Tongue (tissue), 2 donors: Measurements from ENCODE around the gene TNFRSF18. TPM values are rescaled to one million over a fixed set of nuclear protein-coding genes. Genes with fewer than 3 reads are reported as not detected.

Source experiments
- DNase-seq: peaks from one replicate; pipeline ENCODE4 v3.0.0-alpha.2; 2015
- total RNA-seq: library from RNA; depleted of rRNA; stranded (reverse); fragments of >200 nt; gene quantifications from one replicate; pipeline ENCODE4 v1.2.3, GENCODE V29; 2014

Gene TNFRSF18
- total RNA-seq, 1 donor from 2014 or later: 3.0 TPM

DNA sequence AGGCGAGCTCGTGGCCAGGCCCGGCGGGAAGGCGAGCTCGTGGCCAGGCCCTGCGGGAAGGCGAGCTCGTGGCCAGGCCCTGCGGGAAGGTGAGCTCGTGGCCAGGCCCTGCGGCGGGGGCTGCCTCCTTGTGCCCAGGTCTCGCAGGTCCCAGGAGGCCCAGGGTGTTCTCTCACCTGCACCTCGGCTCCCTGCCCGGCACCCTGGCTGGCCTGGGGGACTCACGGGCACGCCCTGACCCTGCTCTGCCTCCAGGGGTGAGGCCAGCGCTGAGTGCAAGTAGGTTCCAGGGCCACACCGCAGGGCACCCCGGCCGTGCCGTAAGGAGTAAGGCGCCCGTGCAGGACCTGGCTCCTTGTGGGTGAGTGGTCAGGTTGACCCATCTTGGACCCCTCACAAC, 21.0 kb upstream of the TNFRSF18 start:
- DNase-seq: no peak

DNA sequence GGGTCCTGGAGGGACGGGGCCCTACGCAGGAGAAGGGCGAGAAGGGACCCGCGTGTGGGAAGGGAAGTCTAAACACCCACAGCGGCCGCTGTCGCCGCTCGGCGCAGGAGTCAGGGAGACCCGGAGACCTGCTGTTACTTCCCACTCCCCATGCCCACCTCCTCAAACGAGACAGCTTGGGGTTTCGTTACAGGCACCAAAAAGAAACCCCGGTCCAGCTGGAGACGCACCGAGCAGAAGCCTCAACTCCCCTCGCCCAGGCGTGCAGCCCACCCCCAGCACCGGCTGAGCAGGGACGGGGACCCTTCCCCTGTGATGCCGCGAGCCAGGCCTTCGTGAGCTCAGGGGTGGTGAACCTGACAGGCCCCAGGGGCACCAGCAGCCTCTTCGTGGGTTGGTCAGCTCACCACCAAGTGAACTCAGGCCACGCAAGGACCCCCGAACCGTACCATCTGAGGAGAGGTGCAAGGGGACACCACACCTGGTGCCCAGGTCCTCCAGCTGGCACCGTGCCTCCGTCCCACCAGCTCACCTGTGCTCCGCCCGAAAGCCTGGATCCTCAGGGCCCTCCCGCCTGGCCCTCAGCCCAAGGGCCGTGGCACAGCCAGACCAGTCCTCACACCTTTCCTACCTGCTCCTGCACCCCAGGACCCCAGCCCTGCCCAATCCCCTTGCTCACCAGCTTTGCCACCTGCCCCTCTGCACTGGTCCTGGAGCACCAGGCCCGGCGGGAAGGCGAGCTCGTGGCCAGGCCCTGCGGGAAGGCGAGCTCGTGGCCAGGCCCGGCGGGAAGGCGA, 20.4 kb upstream of the TNFRSF18 start:
- DNase-seq: no peak

DNA sequence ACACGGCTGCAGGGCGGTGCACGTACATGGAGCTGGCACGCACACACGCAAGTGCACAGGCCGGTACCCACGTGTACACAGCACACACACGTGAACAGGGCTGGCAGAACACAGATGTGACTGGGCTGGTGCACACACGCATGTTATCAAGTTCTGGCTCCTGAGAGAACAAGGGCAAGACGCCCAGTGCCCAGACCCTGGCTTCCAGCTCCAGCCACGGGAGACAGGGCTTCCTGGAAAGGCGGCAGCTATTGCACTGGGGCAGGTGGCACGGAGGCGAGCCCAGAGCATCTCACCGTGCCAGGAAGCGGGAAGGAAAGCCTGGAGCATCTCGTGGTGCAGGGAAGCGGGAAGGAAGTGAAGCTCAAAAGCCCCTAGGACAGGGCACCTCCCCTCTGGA, 19.5 kb upstream of the TNFRSF18 start:
- no peak for DNase-seq

GRCh38 chr1:1225238-1225845, 18.9 kb upstream of the TNFRSF18 start:
- DNase-seq: no peak

GRCh38 chr1:1223891-1224290, 17.5 kb upstream of the TNFRSF18 start:
- DNase-seq: no peak

DNA sequence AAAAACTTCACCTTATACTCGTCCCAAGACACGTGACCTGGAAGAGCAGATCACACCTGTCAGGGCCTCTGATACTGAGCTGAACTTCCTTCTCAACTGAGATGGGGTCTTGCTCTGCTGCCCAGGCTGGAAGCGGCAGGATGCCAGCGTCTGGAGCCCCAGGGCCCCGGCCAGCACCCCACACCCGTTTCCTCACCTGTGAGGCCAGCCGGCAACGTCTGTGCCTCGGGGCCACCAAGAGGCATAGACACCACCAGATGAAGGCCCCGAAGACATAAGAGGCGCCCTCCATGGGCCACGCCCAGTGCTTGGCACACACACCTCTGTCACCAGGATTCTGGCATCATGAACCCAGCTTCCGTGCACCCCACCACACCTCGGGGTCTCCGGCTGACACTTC, 16.9 kb upstream of the TNFRSF18 start:
- no peak for DNase-seq

- no peak for DNase-seq
Measured at GRCh38 chr1:1222575-1223225, 16.3 kb upstream of the TNFRSF18 start.

- no peak for DNase-seq
Measured at GRCh38 chr1:1221887-1222574, 15.6 kb upstream of the TNFRSF18 start.

GRCh38 chr1:1220197-1220596, 13.8 kb upstream of the TNFRSF18 start:
- DNase-seq: no peak

- no peak for DNase-seq
Measured at GRCh38 chr1:1219341-1219740, 12.9 kb upstream of the TNFRSF18 start.

DNA sequence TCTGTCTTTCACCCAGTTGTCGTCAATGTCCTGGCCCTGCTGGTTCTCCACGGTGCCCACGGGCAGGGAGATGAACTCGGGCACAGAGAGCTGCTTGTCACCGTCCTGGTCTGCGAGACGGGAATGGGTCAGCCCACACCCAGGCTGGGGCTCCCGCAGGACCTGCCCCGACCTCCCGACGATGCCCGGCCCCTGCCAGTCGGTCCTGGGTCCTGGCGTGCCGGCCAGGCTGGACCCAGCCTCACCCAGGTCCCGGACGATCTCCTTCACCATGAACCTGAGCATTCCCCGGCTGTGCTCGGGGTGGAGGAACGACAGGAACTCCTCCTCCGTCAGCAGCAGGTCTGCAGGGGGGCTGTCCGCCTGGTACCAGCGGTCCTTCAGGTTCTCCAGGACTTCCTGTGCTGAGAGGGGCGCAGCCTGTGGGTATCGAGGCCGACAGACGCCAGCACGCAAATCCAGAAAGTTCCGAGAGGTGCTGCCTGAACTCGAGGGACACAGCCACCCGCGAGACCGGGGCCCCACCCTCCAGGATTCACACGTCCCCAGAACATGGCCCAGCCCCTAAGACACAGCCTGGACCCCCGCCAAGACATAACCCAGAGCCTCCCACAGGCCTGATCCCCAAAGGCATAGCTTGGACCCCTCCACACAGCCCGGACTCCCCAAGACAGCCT, 12.3 kb upstream of the TNFRSF18 start:
- DNase-seq: no peak

DNA sequence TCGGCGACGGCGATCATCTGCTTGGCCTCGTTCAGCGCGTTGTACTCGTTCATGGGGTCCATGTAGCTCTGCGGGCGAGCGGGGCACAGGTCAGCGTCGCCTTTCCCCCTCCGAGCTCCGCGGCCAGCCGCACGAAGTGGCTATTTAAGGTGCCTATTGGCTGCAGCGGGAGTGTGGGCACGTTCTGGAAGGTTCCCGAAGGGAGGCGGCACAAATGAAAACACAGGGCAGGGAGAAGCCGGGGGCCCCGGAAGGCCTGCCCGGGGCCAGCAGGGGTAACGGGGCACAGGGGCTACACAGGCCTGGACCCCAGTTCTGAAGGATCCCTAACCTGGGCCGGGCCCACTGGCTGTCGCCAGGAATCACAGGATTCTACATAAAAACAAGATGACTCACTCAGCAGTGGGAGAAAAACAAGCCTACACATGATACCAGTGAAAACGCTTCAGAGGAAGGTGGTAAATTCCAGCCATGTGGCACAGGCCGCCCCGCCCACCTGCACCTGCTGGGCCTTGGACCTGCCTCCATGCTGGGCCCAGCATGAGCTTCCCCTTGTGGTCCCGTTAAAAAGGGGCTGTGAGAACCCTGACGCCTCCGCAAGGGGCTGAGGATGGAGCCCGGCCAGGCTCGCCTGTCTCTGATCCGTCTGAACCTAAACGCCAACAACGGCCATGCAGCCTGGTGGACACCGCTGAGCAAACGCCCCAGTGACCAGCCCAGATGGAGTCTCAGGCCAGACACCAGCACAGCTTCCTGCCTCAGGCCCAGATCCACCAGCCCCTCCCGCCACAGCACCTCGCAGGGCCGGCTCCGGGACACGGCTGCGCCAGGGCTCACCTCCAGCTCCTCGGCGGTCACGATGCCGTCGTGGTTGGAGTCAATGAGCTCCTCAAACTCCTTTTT, 11.5 kb upstream of the TNFRSF18 start:
- no peak for DNase-seq

GRCh38 chr1:1216770-1217620, 10.6 kb upstream of the TNFRSF18 start:
- no peak for DNase-seq

GRCh38 chr1:1215881-1216605, 9.7 kb upstream of the TNFRSF18 start:
- no peak for DNase-seq

DNA sequence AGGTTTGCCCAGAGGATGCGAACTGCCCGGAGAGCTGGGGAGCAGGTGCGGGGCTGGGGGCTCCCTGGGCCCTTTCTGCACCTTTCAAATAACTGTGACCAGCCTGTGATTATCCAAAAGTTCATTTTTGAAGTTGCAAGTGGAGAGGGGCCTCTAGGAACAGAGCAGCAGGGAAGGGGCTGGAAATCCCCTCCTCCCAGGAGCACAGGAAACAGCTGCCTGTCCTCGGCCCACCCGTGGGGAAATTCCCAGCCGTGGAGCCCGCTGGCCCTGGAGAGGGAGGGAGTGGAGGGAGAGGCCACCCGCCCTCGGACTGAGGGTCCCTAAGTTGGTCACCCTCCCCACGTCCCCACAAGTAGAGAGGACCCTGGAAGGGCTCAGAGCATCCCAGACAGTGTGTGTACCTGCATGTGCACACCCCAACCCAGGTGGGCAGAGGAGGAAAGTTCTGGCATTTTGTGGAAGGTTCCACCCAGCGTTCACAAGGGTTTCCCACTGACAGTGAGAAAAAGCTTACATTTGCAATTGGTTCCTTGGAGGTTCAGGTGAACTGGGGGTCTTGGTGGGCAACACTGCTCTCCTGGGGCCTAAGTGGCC, 8.8 kb upstream of the TNFRSF18 start:
- no peak for DNase-seq

- DNase-seq: no peak
Measured at GRCh38 chr1:1213345-1214265, 7.2 kb upstream of the TNFRSF18 start, which contains the start of gene TNFRSF4. TNFRSF4 (minus strand) TSS chr1:1214153; CDS start chr1:1214127, 26 bp downstream.

DNA sequence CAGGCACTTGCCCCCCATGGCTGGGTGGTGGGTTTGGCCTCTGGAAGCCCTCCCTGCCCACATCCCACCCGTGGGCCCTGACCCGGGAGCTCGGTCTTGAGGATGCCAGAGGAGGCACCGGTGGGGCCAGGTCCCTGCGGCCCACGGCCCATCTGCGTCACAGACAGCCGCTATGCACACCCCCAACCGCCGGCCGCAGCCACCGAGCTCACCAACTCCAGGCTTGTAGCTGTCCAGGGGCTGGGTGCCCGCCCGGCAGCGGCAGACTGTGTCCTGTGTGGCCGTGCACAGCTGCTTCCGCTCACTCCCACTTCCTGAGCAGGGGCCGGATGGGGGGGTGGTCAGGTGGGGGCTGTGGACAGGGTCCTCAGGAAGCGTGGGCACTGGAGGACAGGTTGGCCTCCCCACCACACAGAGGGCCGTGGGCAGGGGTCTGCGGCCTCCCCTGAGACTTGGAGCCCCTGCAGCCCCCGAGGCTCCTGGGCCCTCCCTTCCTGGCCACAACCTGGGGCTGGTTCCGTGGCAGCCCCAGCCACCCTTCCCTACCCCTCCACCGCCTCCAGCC, 6.5 kb upstream of the TNFRSF18 start:
- DNase-seq: no peak
